Activated CD8-positive, alpha-beta memory T cell treated with anti-CD3 and anti-CD28 coated beads, Interleukin-2, amount 50 U/mL, for 24 hours (primary cell): ENCODE results near the gene INSL4.

Source experiments
- DNase-seq: peaks from one replicate; pipeline ENCODE4 v3.0.0-alpha.2; 2020; ENCODE audit errors: extremely low read depth

Gene INSL4

GRCh38 chr9:5231212-5231611 lies at the start of gene INSL4:
INSL4 (plus strand) TSS chr9:5231419; CDS start chr9:5231524, 105 bp downstream.
- DNase-seq, result no peak

DNA sequence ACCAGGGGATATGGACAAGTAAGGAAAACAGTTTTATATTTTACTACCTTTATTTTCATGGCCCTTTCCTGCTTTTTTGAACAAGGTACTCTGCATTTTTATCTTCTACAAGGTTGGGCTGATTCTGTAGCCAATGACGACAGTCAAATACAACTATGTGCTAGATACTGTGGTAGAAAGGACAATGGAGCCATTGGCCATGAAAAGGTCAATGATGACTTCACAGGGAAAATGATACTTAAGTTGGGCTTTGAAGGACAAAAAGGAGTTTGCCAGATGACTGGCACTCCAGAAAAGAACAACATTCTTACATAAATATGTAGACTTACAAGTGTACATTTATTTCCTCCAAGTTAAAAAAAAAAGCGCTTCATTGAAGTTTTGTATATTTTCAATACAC lies 46.4 kb upstream of the INSL4 start:
- DNase-seq, result no peak

DNA sequence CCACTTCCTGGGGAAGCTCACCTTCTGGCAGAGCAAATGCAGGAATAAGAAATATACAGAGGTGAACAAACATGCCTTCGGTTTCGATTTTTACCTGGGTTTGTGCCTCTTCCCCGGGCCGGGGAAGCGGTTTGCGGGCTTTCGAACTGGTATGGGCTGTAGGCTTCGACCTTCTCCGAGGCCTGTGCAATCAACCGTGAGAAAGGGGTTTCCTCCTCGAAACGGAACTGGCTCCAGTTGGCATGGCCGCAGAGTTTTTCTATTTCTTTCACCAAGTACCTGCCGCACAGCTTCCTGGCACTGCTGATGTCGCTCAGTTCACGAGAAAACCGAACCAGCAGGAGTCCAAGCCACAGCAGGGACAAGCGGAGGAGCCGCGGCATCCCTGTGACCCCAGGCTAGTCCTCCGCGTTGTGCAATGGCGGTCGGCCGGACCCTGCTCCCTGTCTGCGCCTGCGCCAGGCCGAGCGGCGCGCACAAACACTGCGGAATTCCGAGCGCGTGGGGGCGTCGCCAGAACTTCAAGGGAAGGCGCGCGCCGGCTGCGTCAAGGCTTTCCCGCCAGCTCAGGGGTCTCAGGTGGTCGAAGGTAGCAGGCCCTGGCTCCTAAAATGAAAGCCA lies 45.9 kb upstream of the INSL4 start, which contains the start of gene INSL6:
Gene INSL6, minus strand, starts transcription at position 420 of the 621 bp plus-strand sequence. Its CDS starts 37 bp downstream, at position 383.
- DNase-seq, result no peak

- DNase-seq, result no peak
These were observed 44.6 kb upstream of the INSL4 start for GRCh38 chr9:5186416-5187169.

GRCh38 chr9:5188060-5188984 lies 42.9 kb upstream of the INSL4 start:
- DNase-seq, result no peak

DNA sequence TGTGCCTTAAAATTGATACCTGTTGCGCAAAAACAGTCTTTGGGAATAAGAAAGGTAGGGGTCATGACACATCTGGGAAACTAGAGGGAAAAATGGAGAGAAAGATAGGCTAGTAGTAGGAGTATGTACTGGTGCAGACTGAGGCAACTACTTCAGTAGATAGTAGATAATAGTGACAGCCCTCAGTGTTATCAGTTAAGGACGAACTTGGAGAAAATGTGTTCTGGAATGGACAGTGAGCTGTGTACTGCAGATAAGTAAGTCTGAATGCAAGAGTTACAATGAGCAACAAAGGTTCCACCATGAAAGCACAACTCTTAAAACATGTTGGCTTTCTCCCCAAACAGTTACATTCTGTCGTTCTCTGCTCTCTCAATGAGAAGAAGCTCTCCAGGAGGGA lies 39.2 kb upstream of the INSL4 start:
- DNase-seq, result no peak

- DNase-seq, result no peak
These were observed 37.9 kb upstream of the INSL4 start for GRCh38 chr9:5193345-5193744.

DNA sequence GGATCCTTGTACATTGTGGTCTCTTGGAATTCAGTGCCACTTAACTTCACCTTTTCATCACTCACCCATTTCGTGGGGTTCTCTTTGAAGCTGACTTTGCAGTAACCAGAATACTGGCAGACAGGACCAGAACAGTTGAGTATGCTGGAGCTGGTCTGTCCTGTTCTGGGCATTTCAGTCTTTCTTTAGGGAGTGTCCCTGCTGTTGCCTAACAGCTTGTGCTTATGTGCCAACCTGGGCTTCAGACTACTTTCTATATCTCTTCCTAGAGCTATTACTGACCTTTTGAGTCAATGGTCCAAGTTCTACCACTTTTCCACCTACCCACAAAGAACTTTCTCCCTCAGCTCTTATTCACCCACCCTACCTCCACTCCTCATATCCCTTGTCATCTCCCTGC lies 35.8 kb upstream of the INSL4 start:
- no peak for DNase-seq

- DNase-seq, result no peak
These were observed 26.1 kb upstream of the INSL4 start for GRCh38 chr9:5205071-5205470.

DNA sequence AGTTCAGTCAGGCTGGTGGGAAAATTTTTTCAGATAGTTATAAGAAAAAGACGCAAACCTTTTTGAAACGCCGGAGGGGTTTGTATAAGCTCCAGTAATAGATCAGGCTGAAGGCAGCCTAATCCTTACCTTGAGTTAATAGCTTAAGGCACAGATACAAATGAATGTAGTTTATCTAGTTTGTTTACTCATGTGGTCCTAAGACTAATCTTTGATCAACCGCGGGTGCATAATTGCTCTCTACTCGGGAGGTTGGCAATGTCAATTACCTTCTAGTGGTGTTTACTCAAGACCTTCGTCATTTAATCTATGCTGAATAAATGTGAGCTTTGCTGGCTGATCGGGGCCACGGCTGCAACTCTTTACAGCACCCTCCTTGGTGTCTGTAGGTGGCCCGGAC lies 665 bp upstream of the INSL4 start:
- DNase-seq, result no peak

DNA sequence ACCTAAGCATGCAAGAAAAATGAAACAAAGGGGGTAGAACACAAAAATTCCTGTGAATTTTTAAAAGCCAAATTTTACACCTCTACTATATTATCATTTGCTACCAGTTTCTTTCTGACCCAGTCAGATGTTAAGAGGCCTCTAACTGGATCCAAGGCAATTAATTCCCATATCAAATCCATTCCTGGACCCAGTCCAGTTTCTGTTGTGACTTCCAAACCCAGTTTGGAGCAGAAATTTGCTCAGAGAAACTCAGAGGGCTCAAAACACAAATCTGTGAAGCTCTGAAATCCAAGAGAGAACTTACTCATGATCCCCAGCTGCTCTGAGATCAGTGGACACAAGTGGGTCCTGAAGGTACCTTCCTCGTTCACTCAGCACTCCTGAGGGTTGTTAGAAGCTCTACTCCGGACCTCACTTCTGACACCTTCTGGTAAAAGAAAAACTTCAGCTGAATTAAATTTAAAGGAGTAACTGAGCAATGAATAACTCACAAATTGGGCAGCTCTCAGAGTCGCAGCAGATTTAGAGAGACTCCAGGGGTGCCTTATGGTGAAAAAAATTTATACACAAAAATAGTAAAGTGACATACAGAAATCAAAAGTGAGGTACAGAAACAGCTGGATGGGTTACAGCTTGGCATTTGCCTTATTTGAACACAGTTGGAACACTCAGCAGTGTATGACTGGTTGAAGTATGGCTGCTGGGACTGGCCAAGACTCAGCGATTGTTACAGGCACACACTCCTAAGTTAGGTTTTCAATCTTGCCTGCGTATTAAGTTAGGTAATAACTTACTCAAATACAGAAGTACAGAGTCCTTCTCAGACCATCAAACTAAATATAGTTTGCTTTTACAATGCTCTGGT lies 32.4 kb downstream of the INSL4 start:
- no peak for DNase-seq

DNA sequence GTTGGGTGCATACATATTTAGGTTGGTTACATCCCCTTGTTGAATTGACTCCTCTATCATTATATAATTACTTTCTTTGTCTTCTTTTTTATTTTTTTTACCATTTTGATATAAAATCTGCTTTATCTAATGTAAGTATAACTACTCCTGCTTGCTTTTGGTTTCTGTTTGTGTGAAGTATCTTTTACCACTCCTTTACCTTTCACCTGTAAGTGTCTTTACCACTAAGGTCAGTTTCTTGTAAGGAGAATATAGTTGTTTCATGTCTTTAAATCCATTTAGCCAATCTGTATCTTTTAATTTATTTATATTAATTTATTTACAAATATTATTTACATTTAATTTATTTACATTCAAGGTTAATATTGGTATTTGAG lies 33.0 kb downstream of the INSL4 start:
- DNase-seq, result no peak

DNA sequence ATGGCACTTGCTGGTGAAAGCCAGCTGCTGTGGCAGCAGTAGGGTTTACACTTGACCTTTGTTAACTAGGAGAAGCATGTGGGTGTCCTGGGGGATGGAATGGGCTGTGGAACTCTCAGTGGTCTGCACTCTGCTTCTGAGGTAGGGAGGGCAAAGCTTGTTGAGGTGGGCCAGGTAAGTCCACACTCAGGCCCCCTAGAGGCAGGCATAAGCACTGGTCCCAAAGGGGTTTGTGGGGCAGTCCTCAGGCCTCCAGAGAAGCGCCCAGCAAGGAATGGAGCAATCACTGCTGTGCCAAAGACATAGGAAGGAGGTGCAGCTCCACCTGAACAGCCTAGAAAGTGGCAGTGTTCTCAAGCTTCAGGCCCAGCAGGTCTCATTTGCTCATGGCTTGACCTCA lies 34.7 kb downstream of the INSL4 start:
- DNase-seq, result no peak

DNA sequence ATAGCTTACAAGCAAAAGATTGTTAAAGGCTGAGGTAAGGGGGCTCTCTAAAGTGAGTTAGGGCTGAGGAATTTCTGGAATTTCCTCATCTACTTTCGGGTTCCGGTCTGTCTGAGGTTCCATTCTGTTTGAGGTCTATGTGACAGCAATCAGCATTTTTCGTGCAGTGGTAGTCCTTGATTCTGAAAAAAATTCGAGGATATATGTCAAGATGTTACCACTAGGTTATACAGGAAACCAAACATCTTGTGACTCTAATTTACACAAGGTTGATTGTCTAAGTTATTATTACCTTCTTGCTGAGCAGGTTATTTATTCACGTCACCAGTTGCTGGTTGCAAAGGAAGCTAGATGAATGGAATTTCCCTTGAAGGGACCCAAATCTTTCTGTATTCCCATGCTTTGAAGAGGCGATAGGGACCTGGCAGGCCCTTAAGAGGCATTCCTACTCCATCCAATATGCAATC lies 38.1 kb downstream of the INSL4 start:
- DNase-seq, result no peak

DNA sequence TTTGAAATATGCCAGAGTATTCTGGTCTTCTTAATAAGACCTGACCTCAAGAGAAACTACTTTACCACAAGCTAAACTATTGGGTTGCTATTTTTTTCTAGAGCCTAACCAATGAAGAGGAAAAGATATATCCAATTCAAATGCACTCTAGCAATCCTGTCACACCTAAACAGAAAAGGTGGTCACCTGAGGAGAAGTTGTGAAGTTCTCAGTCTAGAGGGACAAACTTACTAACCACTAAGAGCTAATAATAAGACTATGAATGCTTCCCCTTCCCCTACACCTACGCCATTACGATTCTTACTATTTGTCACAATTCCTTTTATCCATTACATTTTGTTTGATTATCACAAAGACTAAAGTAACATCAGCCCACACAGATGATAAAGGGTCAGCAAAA lies 43.6 kb downstream of the INSL4 start:
- no peak for DNase-seq

DNA sequence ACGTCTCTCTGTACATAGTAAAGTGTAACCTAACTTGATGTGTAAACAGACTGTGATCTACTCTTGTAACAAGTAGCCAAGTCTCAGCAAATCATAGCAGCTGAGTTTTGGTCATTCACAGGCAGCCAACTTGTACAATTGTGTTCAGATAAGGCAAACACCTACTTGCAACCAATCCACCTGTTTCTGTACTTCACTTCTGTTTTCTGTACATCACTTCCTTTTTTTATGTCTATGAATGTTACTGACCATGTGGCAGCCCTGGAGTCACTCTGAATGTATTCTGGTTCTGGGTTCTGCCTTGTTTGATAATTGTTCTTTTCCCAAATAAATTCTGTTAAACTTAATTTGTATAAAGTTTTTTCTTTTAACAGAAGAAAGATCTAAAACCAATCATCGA lies 47.3 kb downstream of the INSL4 start:
- no peak for DNase-seq
